SJCRH30 (cell line): Measurements from ENCODE around the gene DNMT3L. TPM values are rescaled to one million over a fixed set of nuclear protein-coding genes. Genes with fewer than 3 reads are reported as not detected.
A peak's percentile ranks its signal among the peaks of the same experiment; 100 is the strongest.

ENCODE experiments used
- DNase-seq, 2 experiments: peaks; one replicate each; pipeline ENCODE4 v3.0.0-alpha.2; 2015 to 2020
- H3K27ac ChIP-seq: fragments of 250-450 bp; sonication (Bioruptor Pico); 2 replicates; pipeline ENCODE4 v1.5.1; 2020; ENCODE audit warnings: mild to moderate bottlenecking, moderate library complexity
- H3K27me3 ChIP-seq: fragments of 250-450 bp; sonication (Bioruptor Pico); 2 replicates; pipeline ENCODE4 v1.5.1; 2020; ENCODE audit warnings: mild to moderate bottlenecking, moderate library complexity
- H3K36me3 ChIP-seq: fragments of 250-450 bp; sonication (Bioruptor Pico); 2 replicates; pipeline ENCODE4 v1.5.1; 2020; ENCODE audit warnings: mild to moderate bottlenecking, moderate library complexity
- H3K4me1 ChIP-seq: fragments of 250-450 bp; sonication (Bioruptor Pico); 2 replicates; pipeline ENCODE4 v1.5.1; 2020; ENCODE audit warnings: mild to moderate bottlenecking, moderate library complexity
- H3K4me3 ChIP-seq: fragments of 250-450 bp; sonication (Bioruptor Pico); 2 replicates; pipeline ENCODE4 v1.5.1; 2020; ENCODE audit warnings: mild to moderate bottlenecking, moderate library complexity
- H3K9me3 ChIP-seq: fragments of 250-450 bp; sonication (Bioruptor Pico); replicated peaks from 2 replicates; pipeline ENCODE4 v1.5.1; 2020; ENCODE audit warnings: mild to moderate bottlenecking, moderate library complexity
- total RNA-seq: library from RNA; depleted of rRNA; stranded (reverse); fragments of >200 nt; shearing (Covaris generic); gene quantifications from 2 replicates; pipeline ENCODE4 v1.2.3, GENCODE V29; 2014

DNMT3L gene
- total RNA-seq, 1 experiment from 2014 or later: not detected

GRCh38 chr21:44299085-44299457, 37.4 kb upstream of the DNMT3L start:
- H3K27me3 ChIP-seq: peaks cover 8% of the 10 kb centered on the region; the same call in 1 of the 2 replicates
- no peaks in the 10 kb centered on the region for H3K9me3 ChIP-seq
- peaks cover 10% of the 10 kb centered on the region; the same call in 1 of the 2 replicates for H3K4me1 ChIP-seq
- H3K36me3 ChIP-seq: no peaks in the 10 kb centered on the region
- no peak overlapping the region for H3K27ac ChIP-seq
- peak overlapping the region; percentile 76 for H3K4me3 ChIP-seq
- DNase-seq: no peak

- H3K4me1 ChIP-seq: peaks cover 10% of the 10 kb centered on the region; the same call in 1 of the 2 replicates
- no peaks in the 10 kb centered on the region for H3K9me3 ChIP-seq
- peaks cover 8% of the 10 kb centered on the region; the same call in 1 of the 2 replicates for H3K27me3 ChIP-seq
- H3K36me3 ChIP-seq: no peaks in the 10 kb centered on the region
- H3K27ac ChIP-seq: no peak overlapping the region
- no peak overlapping the region for H3K4me3 ChIP-seq
- no peak for DNase-seq
Measured at GRCh38 chr21:44298301-44298700, 36.6 kb upstream of the DNMT3L start.

GRCh38 chr21:44297525-44298290, 36.0 kb upstream of the DNMT3L start:
- peak; percentile 80 to 89 for DNase-seq

GRCh38 chr21:44296916-44297315, 35.2 kb upstream of the DNMT3L start:
- DNase-seq: no peak
- Histone ChIP-seq H3K27me3 (peaks cover 8% of the 10 kb centered on the region; the same call in 1 of the 2 replicates), H3K36me3 (no peaks in the 10 kb centered on the region), H3K9me3 (no peaks in the 10 kb centered on the region), H3K4me3 (no peak overlapping the region), H3K27ac (no peak overlapping the region), H3K4me1 (peaks cover 10% of the 10 kb centered on the region; the same call in 1 of the 2 replicates)

More at GRCh38 chr21:44297525-44298290, 36.0 kb upstream of the DNMT3L start:
- peaks cover 10% of the 10 kb centered on the region; the same call in 1 of the 2 replicates for H3K4me1 ChIP-seq
- peaks cover 8% of the 10 kb centered on the region; the same call in 1 of the 2 replicates for H3K27me3 ChIP-seq
- H3K27ac ChIP-seq: no peak overlapping the region
- H3K4me3 ChIP-seq: no peak overlapping the region
- no peaks in the 10 kb centered on the region for H3K9me3 ChIP-seq
- no peaks in the 10 kb centered on the region for H3K36me3 ChIP-seq

GRCh38 chr21:44296103-44296519, 34.4 kb upstream of the DNMT3L start:
- no peaks in the 10 kb centered on the region for H3K36me3 ChIP-seq
- DNase-seq: no peak
- H3K4me3 ChIP-seq: no peak overlapping the region
- H3K4me1 ChIP-seq: peaks cover 11% of the 10 kb centered on the region
- no peaks in the 10 kb centered on the region for H3K9me3 ChIP-seq
- H3K27ac ChIP-seq: no peak overlapping the region
- peaks cover 8% of the 10 kb centered on the region; the same call in 1 of the 2 replicates for H3K27me3 ChIP-seq

GRCh38 chr21:44295646-44296045, 33.9 kb upstream of the DNMT3L start:
- DNase-seq: no peak
- Histone ChIP-seq H3K9me3 (no peaks in the 10 kb centered on the region), H3K4me3 (no peak overlapping the region), H3K27me3 (peaks cover 8% of the 10 kb centered on the region; the same call in 1 of the 2 replicates), H3K27ac (no peak overlapping the region), H3K4me1 (peaks cover 16% of the 10 kb centered on the region), H3K36me3 (no peaks in the 10 kb centered on the region)

GRCh38 chr21:44295163-44295573, 33.5 kb upstream of the DNMT3L start:
- no peaks in the 10 kb centered on the region for H3K9me3 ChIP-seq
- no peak overlapping the region for H3K4me3 ChIP-seq
- no peak overlapping the region for H3K27ac ChIP-seq
- H3K36me3 ChIP-seq: no peaks in the 10 kb centered on the region
- H3K4me1 ChIP-seq: peaks cover 20% of the 10 kb centered on the region
- peaks cover 8% of the 10 kb centered on the region; the same call in 1 of the 2 replicates for H3K27me3 ChIP-seq
- peak; percentile 40 for DNase-seq

GRCh38 chr21:44294391-44295162, 32.9 kb upstream of the DNMT3L start:
- H3K4me1 ChIP-seq: peaks cover 22% of the 10 kb centered on the region
- DNase-seq: peak in 1 of 2 experiments; percentile 36
- no peaks in the 10 kb centered on the region for H3K9me3 ChIP-seq
- no peaks in the 10 kb centered on the region for H3K36me3 ChIP-seq
- H3K4me3 ChIP-seq: no peak overlapping the region
- no peak overlapping the region for H3K27ac ChIP-seq
- H3K27me3 ChIP-seq: peaks cover 8% of the 10 kb centered on the region; the same call in 1 of the 2 replicates

GRCh38 chr21:44293551-44294231, 32.0 kb upstream of the DNMT3L start:
- peaks cover 22% of the 10 kb centered on the region for H3K4me1 ChIP-seq
- no peak overlapping the region for H3K27ac ChIP-seq
- no peak for DNase-seq
- H3K36me3 ChIP-seq: no peaks in the 10 kb centered on the region
- no peak overlapping the region for H3K4me3 ChIP-seq
- peaks cover 8% of the 10 kb centered on the region; the same call in 1 of the 2 replicates for H3K27me3 ChIP-seq
- no peaks in the 10 kb centered on the region for H3K9me3 ChIP-seq

GRCh38 chr21:44292812-44293195, 31.1 kb upstream of the DNMT3L start:
- Histone ChIP-seq H3K9me3 (no peaks in the 10 kb centered on the region), H3K4me1 (peaks cover 22% of the 10 kb centered on the region), H3K27ac (no peak overlapping the region), H3K27me3 (peaks cover 8% of the 10 kb centered on the region; the same call in 1 of the 2 replicates), H3K4me3 (no peak overlapping the region), H3K36me3 (no peaks in the 10 kb centered on the region)
- no peak for DNase-seq

- Histone ChIP-seq H3K4me3 (no peak overlapping the region), H3K27me3 (peaks cover 8% of the 10 kb centered on the region; the same call in 1 of the 2 replicates), H3K36me3 (no peaks in the 10 kb centered on the region), H3K9me3 (no peaks in the 10 kb centered on the region), H3K27ac (no peak overlapping the region), H3K4me1 (peaks cover 22% of the 10 kb centered on the region)
- DNase-seq: no peak
Measured at GRCh38 chr21:44291936-44292811, 30.5 kb upstream of the DNMT3L start.

- peaks cover 22% of the 10 kb centered on the region for H3K4me1 ChIP-seq
- no peaks in the 10 kb centered on the region for H3K9me3 ChIP-seq
- no peak overlapping the region for H3K27ac ChIP-seq
- no peak overlapping the region for H3K4me3 ChIP-seq
- peaks cover 8% of the 10 kb centered on the region; the same call in 1 of the 2 replicates for H3K27me3 ChIP-seq
- no peak for DNase-seq
- H3K36me3 ChIP-seq: no peaks in the 10 kb centered on the region
Measured at GRCh38 chr21:44291078-44291935, 29.6 kb upstream of the DNMT3L start.
